Activated CD4-positive, CD25-positive, alpha-beta regulatory T cell treated with anti-CD3 and anti-CD28 coated beads, Interleukin-2, amount 50 U/mL, for 24 hours (primary cell): ENCODE results near the gene MLPH.

Experiments used
- ATAC-seq, 2 donors: fragments of 150-1000 bp; cut with Tn5 transposase; one replicate each; pipeline ENCODE4 v1.10.0; 2021; ENCODE audit warnings: mild to moderate bottlenecking in 1 of 2, moderate library complexity in 1 of 2

MLPH gene

GRCh38 chr2:237524631-237525030 lies 37.6 kb downstream of the MLPH start:
- no peak for ATAC-seq

GRCh38 chr2:237525559-237526157 lies 38.6 kb downstream of the MLPH start:
- ATAC-seq, result no peak

GRCh38 chr2:237527233-237527632 lies 40.2 kb downstream of the MLPH start:
- no peak for ATAC-seq

GRCh38 chr2:237527766-237528165 lies 40.7 kb downstream of the MLPH start:
- no peak for ATAC-seq

- no peak for ATAC-seq
Measured at GRCh38 chr2:237529452-237530402, 42.7 kb downstream of the MLPH start.

- no peak for ATAC-seq
Measured at GRCh38 chr2:237530472-237531433, 43.7 kb downstream of the MLPH start.

- no peak for ATAC-seq
Measured at GRCh38 chr2:237532160-237532559, 45.1 kb downstream of the MLPH start.

- no peak for ATAC-seq
Measured at GRCh38 chr2:237533668-237534161, 46.7 kb downstream of the MLPH start.

- ATAC-seq, result no peak
Measured at GRCh38 chr2:237534380-237534779, 47.3 kb downstream of the MLPH start.

GRCh38 chr2:237535385-237536082 lies 48.5 kb downstream of the MLPH start:
- ATAC-seq, result no peak

GRCh38 chr2:237536083-237536415 lies 49.0 kb downstream of the MLPH start:
- ATAC-seq, result no peak

- no peak for ATAC-seq
Measured at GRCh38 chr2:237536617-237537016, 49.6 kb downstream of the MLPH start.

GRCh38 chr2:237538001-237538720 lies 51.1 kb downstream of the MLPH start:
- no peak for ATAC-seq

- ATAC-seq, result no peak
Measured at GRCh38 chr2:237538901-237539300, 51.9 kb downstream of the MLPH start.

GRCh38 chr2:237539681-237540080 lies 52.6 kb downstream of the MLPH start:
- ATAC-seq, result no peak

- no peak for ATAC-seq
Measured at GRCh38 chr2:237540223-237540775, 53.2 kb downstream of the MLPH start.

GRCh38 chr2:237540823-237541222 lies 53.8 kb downstream of the MLPH start:
- no peak for ATAC-seq

GRCh38 chr2:237541243-237541642 lies 54.2 kb downstream of the MLPH start:
- ATAC-seq, result no peak

GRCh38 chr2:237542001-237542704 lies 55.1 kb downstream of the MLPH start:
- ATAC-seq, result no peak

- ATAC-seq, result no peak
Measured at GRCh38 chr2:237546040-237546875, 59.2 kb downstream of the MLPH start.
